Vagina (tissue), 2 donors: ENCODE measurements around the gene GLI3. TPM values are rescaled to one million over a fixed set of nuclear protein-coding genes. Genes with fewer than 3 reads are reported as not detected.
A peak's percentile ranks its signal among the peaks of the same experiment; 100 is the strongest.

ENCODE experiments used
- DNase-seq, 2 donors: peaks; one replicate each; pipeline ENCODE4 v3.0.0-alpha.2; 2017; ENCODE audit errors: extremely low spot score in 2 of 2
- H3K27ac ChIP-seq: fragments of 200-600 bp; sonication (generic); one replicate; pipeline ENCODE4 v1.5.1; 2019
- H3K27me3 ChIP-seq: fragments of 200-600 bp; sonication (generic); one replicate; pipeline ENCODE4 v1.5.1; 2019
- H3K36me3 ChIP-seq, 2 donors: fragments of 200-600 bp; sonication (generic); one replicate each; pipeline ENCODE4 v1.5.1; 2017 to 2019
- H3K4me1 ChIP-seq: fragments of 200-600 bp; sonication (generic); one replicate; pipeline ENCODE4 v1.5.1; 2019
- H3K4me3 ChIP-seq, 2 donors: fragments of 200-600 bp; sonication (generic); 1 replicate in 1 of 2; 2 replicates in 1 of 2; pipeline ENCODE4 v1.5.1; 2016 to 2019
- H3K9me3 ChIP-seq: fragments of 200-600 bp; sonication (generic); one replicate; pipeline ENCODE4 v1.5.1; 2019
- CTCF ChIP-seq, 3 experiments: fragments of 450-650 bp in 2 of 3; fragments of 200-600 bp in 1 of 3; sonication (generic) in 1 of 3; IDR thresholded peaks; one replicate each; pipeline ENCODE4 v1.5.1; 2017 to 2019; ENCODE audit warnings: antibody characterized with exemption in 3 of 3, mild to moderate bottlenecking in 2 of 3, moderate library complexity in 2 of 3
- POLR2A ChIP-seq, 2 donors: fragments of 450-650 bp; IDR thresholded peaks; one replicate each; pipeline ENCODE4 v1.6.1; 2017; ENCODE audit warnings: antibody characterized with exemption in 2 of 2, mild to moderate bottlenecking in 2 of 2, moderate library complexity in 2 of 2
- POLR2AphosphoS5 ChIP-seq, 2 donors: sonication (generic); formaldehyde crosslinking; IDR thresholded peaks; one replicate each; pipeline ENCODE4 v1.9.0; 2017; ENCODE audit warnings: antibody characterized with exemption in 2 of 2, mild to moderate bottlenecking in 2 of 2, low read depth in 1 of 2; ENCODE audit not compliant: insufficient read depth in 1 of 2
- intact Hi-C: fragments of 100-400 bp; cut with DNase I; formaldehyde crosslinking; loops from one replicate; pipeline ENCODE4 v1.15.1; 2023
- total RNA-seq: library from RNA; depleted of rRNA; stranded (reverse); fragments of >200 nt; gene quantifications from one replicate; pipeline ENCODE4 v1.2.3, GENCODE V29; 2016

Gene GLI3
- total RNA-seq, 1 donor from 2014 or later: 24.6 TPM

- Histone ChIP-seq H3K9me3 (no peaks in the 10 kb centered on the region), H3K4me1 (no peaks in the 10 kb centered on the region), H3K27me3 (no peaks in the 10 kb centered on the region), H3K4me3 (no peak overlapping the region), H3K36me3 (no peaks in the 10 kb centered on the region), H3K27ac (no peak overlapping the region)
- intact Hi-C loops: no loop called here
- DNase-seq: no peak
- no peak for TF ChIP-seq CTCF (IDR thresholded peaks at IDR 0.05)
- TF ChIP-seq POLR2A (IDR thresholded peaks at IDR 0.05): no peak
- TF ChIP-seq POLR2AphosphoS5 (IDR thresholded peaks at IDR 0.05; ENCODE audit: insufficient read depth in 1 of 2, low read depth in 1 of 2): no peak
Observed at GRCh38 chr7:42272793-42273665, 36.0 kb upstream of the GLI3 start.

- Histone ChIP-seq H3K36me3 (no peaks in the 10 kb centered on the region), H3K27ac (no peak overlapping the region), H3K27me3 (no peaks in the 10 kb centered on the region), H3K9me3 (no peaks in the 10 kb centered on the region), H3K4me3 (no peak overlapping the region), H3K4me1 (no peaks in the 10 kb centered on the region)
- intact Hi-C loops: no loop called here
- TF ChIP-seq CTCF (IDR thresholded peaks at IDR 0.05) (no peak), POLR2A (IDR thresholded peaks at IDR 0.05) (no peak), POLR2AphosphoS5 (IDR thresholded peaks at IDR 0.05; ENCODE audit: insufficient read depth in 1 of 2, low read depth in 1 of 2) (no peak)
- no peak for DNase-seq
Observed at GRCh38 chr7:42269161-42269560, 32.2 kb upstream of the GLI3 start.

DNA sequence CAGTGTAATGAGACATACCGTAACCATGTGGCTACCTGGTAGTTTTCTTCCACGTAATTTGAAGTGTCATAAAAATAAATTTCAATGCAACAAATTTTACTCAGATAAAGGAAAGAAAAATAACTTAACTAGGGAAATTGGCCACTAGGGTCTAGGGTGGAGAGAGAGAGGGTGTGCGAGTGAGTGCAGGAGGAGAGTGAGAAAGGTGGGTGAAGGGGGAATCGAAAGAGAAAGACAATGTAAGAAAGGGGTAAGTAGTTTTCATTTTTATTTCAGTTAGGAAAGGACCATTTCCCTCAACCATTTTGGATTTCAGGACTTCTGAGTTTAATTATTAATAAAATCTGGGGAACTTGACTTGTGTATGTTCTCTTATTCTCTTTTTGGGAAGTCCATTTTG, 27.7 kb upstream of the GLI3 start:
- no peak for DNase-seq
- intact Hi-C loops: no loop called here
- no peak overlapping the region for H3K4me3 ChIP-seq
- H3K27me3 ChIP-seq: no peaks in the 10 kb centered on the region
- H3K4me1 ChIP-seq: no peaks in the 10 kb centered on the region
- H3K36me3 ChIP-seq: no peaks in the 10 kb centered on the region
- H3K9me3 ChIP-seq: no peaks in the 10 kb centered on the region
- TF ChIP-seq POLR2A (IDR thresholded peaks at IDR 0.05) (no peak), POLR2AphosphoS5 (IDR thresholded peaks at IDR 0.05; ENCODE audit: insufficient read depth in 1 of 2, low read depth in 1 of 2) (no peak), CTCF (IDR thresholded peaks at IDR 0.05) (no peak)
- H3K27ac ChIP-seq: no peak overlapping the region

DNA sequence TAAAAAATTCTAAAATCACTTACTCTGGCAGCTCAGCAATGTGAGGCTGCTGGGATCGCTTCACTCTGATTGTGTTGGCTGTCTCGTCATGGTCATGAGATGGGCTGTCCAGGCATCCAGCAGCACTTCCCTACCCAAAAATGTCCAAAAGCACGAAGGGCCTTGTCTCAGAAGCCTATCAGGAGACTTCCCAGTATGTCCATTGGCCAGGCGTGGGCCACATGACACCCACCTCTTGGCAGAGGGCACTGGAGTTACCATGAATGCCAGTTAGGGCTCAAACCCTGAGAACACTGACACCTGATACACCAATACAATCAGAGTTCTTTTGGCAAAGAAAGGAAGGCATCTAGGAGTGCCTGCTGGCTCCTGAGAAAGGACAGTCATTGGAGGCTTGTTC, 27.0 kb upstream of the GLI3 start:
- intact Hi-C loops: no loop called here
- no peaks in the 10 kb centered on the region for H3K9me3 ChIP-seq
- no peak for DNase-seq
- no peaks in the 10 kb centered on the region for H3K36me3 ChIP-seq
- TF ChIP-seq POLR2AphosphoS5 (IDR thresholded peaks at IDR 0.05; ENCODE audit: insufficient read depth in 1 of 2, low read depth in 1 of 2) (no peak), CTCF (IDR thresholded peaks at IDR 0.05) (no peak), POLR2A (IDR thresholded peaks at IDR 0.05) (no peak)
- H3K27me3 ChIP-seq: no peaks in the 10 kb centered on the region
- H3K27ac ChIP-seq: no peak overlapping the region
- no peaks in the 10 kb centered on the region for H3K4me1 ChIP-seq
- H3K4me3 ChIP-seq: no peak overlapping the region

- Histone ChIP-seq H3K36me3 (no peaks in the 10 kb centered on the region), H3K27me3 (no peaks in the 10 kb centered on the region), H3K4me1 (no peaks in the 10 kb centered on the region), H3K27ac (no peak overlapping the region), H3K9me3 (no peaks in the 10 kb centered on the region), H3K4me3 (no peak overlapping the region)
- DNase-seq: no peak
- intact Hi-C loops: no loop called here
- TF ChIP-seq POLR2A (IDR thresholded peaks at IDR 0.05): no peak
- peak in 1 of 2 donors; percentile 53 for TF ChIP-seq POLR2AphosphoS5 (IDR thresholded peaks at IDR 0.05; ENCODE audit: insufficient read depth in 1 of 2, low read depth in 1 of 2)
Observed at GRCh38 chr7:42262964-42263363, 26.0 kb upstream of the GLI3 start.
